Measurements from ENCODE around the gene CDIP1. TPM values are rescaled to one million over a fixed set of nuclear protein-coding genes. Genes with fewer than 3 reads are reported as not detected.

The CDIP1 gene
- total RNA-seq, 1 experiment from 2014 or later = 49.7 TPM

DNA sequence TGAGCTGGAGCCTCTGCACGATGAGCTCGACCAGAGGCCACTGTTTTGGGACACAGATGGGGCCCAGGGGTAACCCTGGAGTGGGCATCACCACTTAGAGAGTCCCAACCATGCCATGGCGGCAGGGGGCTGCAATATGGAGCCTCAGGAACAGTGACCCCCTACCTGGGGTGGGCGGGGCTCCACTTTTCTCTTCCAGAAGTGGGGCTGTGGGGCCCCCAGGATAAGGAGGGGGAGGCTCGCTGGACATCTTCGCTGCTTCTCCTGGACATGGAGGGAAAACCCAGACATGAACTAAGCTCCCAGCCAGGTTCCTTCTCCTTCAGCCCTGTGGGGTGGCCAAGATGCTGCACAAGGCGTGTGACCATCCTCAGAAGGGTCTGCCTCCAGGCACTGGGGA is 24.7 kb downstream of the CDIP1 start:
- no peak overlapping the region for H3K4me3 Mint-ChIP-seq
- H2BK12ac ChIP-seq (ENCODE audit: insufficient read length, low read depth, low read length) = no peak overlapping the region

More for the DNA sequence above, 24.7 kb downstream of the CDIP1 start:
- H3K9ac ChIP-seq (ENCODE audit: extremely low read depth, insufficient read length, low read length) = no peak overlapping the region
- TF ChIP-seq, protein P1, sequence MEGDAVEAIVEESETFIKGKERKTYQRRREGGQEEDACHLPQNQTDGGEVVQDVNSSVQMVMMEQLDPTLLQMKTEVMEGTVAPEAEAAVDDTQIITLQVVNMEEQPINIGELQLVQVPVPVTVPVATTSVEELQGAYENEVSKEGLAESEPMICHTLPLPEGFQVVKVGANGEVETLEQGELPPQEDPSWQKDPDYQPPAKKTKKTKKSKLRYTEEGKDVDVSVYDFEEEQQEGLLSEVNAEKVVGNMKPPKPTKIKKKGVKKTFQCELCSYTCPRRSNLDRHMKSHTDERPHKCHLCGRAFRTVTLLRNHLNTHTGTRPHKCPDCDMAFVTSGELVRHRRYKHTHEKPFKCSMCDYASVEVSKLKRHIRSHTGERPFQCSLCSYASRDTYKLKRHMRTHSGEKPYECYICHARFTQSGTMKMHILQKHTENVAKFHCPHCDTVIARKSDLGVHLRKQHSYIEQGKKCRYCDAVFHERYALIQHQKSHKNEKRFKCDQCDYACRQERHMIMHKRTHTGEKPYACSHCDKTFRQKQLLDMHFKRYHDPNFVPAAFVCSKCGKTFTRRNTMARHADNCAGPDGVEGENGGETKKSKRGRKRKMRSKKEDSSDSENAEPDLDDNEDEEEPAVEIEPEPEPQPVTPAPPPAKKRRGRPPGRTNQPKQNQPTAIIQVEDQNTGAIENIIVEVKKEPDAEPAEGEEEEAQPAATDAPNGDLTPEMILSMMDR (conservative IDR thresholded peaks at IDR 0.05) = no peak
- no CpG with 5 or more reads among the region's 7 CpGs for WGBS (ENCODE audit: extremely low coverage, insufficient read length, low lambda C conversion rate)
- H3K36me3 Mint-ChIP-seq (ENCODE audit: insufficient read depth in 1 of 3, low read depth in 3 of 3) = peaks cover 16 to 33% (median 32%) of the 10 kb centered on the region in 3 experiments; a peak in 6 of 7 replicates
- no peak overlapping the region for H3K23ac ChIP-seq (ENCODE audit: insufficient read length, low read depth, low read length)
- H3K27me3 ChIP-seq (ENCODE audit: insufficient read depth, low read length) = no peaks in the 10 kb centered on the region
- no peak overlapping the region for H4K91ac ChIP-seq (ENCODE audit: insufficient read length, low read depth, low read length)
- no peaks in the 10 kb centered on the region for H3K79me2 ChIP-seq (ENCODE audit: insufficient read depth, low read length)
- H3K4me1 ChIP-seq (ENCODE audit: insufficient read depth, low read length) = no peaks in the 10 kb centered on the region
- 0 out of 7 replicates have a peak overlapping the region, but pooled peaks of 1 of the 3 experiments have one; percentile 44 for H3K27ac Mint-ChIP-seq
- no peak overlapping the region for H4K5ac ChIP-seq (ENCODE audit: insufficient read length, low read depth, low read length)
- H3K27me3 Mint-ChIP-seq (ENCODE audit: low read depth) = no peaks in the 10 kb centered on the region; the same call in 1 of the 2 replicates
- H3K18ac ChIP-seq (ENCODE audit: insufficient read length, low read depth, low read length) = no peak overlapping the region
- H2BK5ac ChIP-seq (ENCODE audit: insufficient read length, low read length) = no peak overlapping the region
- no peak overlapping the region for H2BK15ac ChIP-seq (ENCODE audit: low read depth, low read length)
- no peaks in the 10 kb centered on the region for H3K9me3 Mint-ChIP-seq
- H4K20me1 ChIP-seq (ENCODE audit: control insufficient read depth, insufficient read depth, insufficient read length) = no peaks in the 10 kb centered on the region
- no peak overlapping the region for H3K27ac ChIP-seq (ENCODE audit: insufficient read length, low read depth, low read length)
- H2BK120ac ChIP-seq (ENCODE audit: low read depth, low read length, poor library complexity, severe bottlenecking) = no peak overlapping the region
- no peaks in the 10 kb centered on the region for H3K79me1 ChIP-seq (ENCODE audit: insufficient read depth, low read depth, low read length, poor library complexity, severe bottlenecking)
- H3K4me1 Mint-ChIP-seq = peaks cover 4 to 14% of the 10 kb centered on the region in 2 experiments; a peak in 3 of 4 replicates
- no peak overlapping the region for H3K4me2 ChIP-seq (ENCODE audit: insufficient read depth, insufficient read length, low read length)
- H3K9me3 ChIP-seq (ENCODE audit: control insufficient read depth, low read depth, low read length) = no peaks in the 10 kb centered on the region
- no peak overlapping the region for H4K8ac ChIP-seq (replicated peaks; ENCODE audit: insufficient read length, low read depth, low read length)
- no peak for DNase-seq
- no peak overlapping the region for H3K56ac ChIP-seq (ENCODE audit: insufficient read length, low read depth, low read length)
- H2AFZ ChIP-seq (ENCODE audit: low read length) = no peak overlapping the region
- H3K23me2 ChIP-seq (ENCODE audit: insufficient read length, low read depth, low read length, poor library complexity, severe bottlenecking) = no peaks in the 10 kb centered on the region
- no peak overlapping the region for H2BK20ac ChIP-seq (ENCODE audit: low read depth, low read length, poor library complexity, severe bottlenecking)
- no peak overlapping the region for H3K4ac ChIP-seq (ENCODE audit: low read depth, low read length)
- H3K14ac ChIP-seq (ENCODE audit: insufficient read depth, low read length) = no peak overlapping the region
- H2AK5ac ChIP-seq (ENCODE audit: insufficient read length, low read length) = no peak overlapping the region
- no peak overlapping the region for H3T11ph ChIP-seq (ENCODE audit: low read length)
